K562 (cell line): ENCODE data around the gene SLC2A14. TPM values are rescaled to one million over a fixed set of nuclear protein-coding genes. Genes with fewer than 3 reads are reported as not detected.

ENCODE experiments used
- ATAC-seq: fragments of 200-7000 bp; cut with Tn5 transposase; 3 replicates; pipeline ENCODE4 v1.9.1; 2020; ENCODE audit warnings: moderate library complexity
- BruUV-seq: library from RNA; stranded (reverse); fragments of 400-500 nt; replicated peaks from 2 replicates; lab custom pipeline; 2021; lab: Mats Ljungman, UMichigan
- CTCF ChIA-PET: fragments of 300-600 bp; formaldehyde crosslinking; extraction: SDS; loops from one replicate; lab custom pipeline; 2021; ENCODE audit warnings: low intra/inter-chr PET ratio; lab: Yijun Ruan, JAX
- POLR2A ChIA-PET: fragments of 300-600, 350-650 bp; sonication (Branson Sonifier 250); formaldehyde crosslinking; extraction: SDS; loops from one replicate; lab custom pipeline; 2021; ENCODE audit warnings: antibody characterized with exemption, inconsistent platforms; lab: Yijun Ruan, JAX
- DNase-seq, 4 experiments: peaks; one replicate each; pipeline versions ENCODE4 v3.0.0 to v3.0.0-alpha.2; 2011 to 2018; ENCODE audit warnings: low spot score in 3 of 4, mixed read lengths in 3 of 4; ENCODE audit errors: extremely low read depth in 1 of 4
- FAIRE-seq: peaks from 2 replicates; lab custom pipeline; 2011; peaks lifted over from hg19 to GRCh38; lab: Jason Lieb, UNC
- H2AFZ ChIP-seq: 2 replicates; pipeline ENCODE4 v1.6.0; 2011; ENCODE audit warnings: low read depth, low read length, control low read depth, inconsistent platforms
- H3K27ac ChIP-seq: fragments of 200-600 bp; 3 replicates; pipeline ENCODE4 v1.8.0; 2011; ENCODE audit warnings: low read depth, mild to moderate bottlenecking, control low read depth, inconsistent platforms, low read length, moderate library complexity, mixed read lengths; ENCODE audit errors: extremely low read depth
- H3K27me3 ChIP-seq, 2 experiments: fragments of 300-600 bp in 1 of 2; 2 replicates in 1 of 2; 3 replicates in 1 of 2; pipeline versions ENCODE4 v1.6.0 to v1.8.0; 2011; ENCODE audit warnings: inconsistent platforms in 2 of 2, low read length in 2 of 2, mild to moderate bottlenecking in 1 of 2, mixed read lengths in 1 of 2, moderate library complexity in 1 of 2; ENCODE audit not compliant: control insufficient read depth in 2 of 2, insufficient read depth in 2 of 2
- H3K36me3 ChIP-seq: fragments of 300-600 bp; 3 replicates; pipeline ENCODE4 v1.8.0; 2011; ENCODE audit warnings: mild to moderate bottlenecking, low read length, inconsistent platforms; ENCODE audit not compliant: control insufficient read depth, insufficient read depth
- H3K4me1 ChIP-seq, 2 experiments: fragments of 200-600 bp in 1 of 2; replicated peaks in 1 of 2; 2 replicates in 1 of 2; 3 replicates in 1 of 2; pipeline versions ENCODE4 v1.5.1 to v1.8.0; 2011; ENCODE audit warnings: inconsistent platforms in 2 of 2, low read length in 2 of 2, mild to moderate bottlenecking in 1 of 2, mixed read lengths in 1 of 2, moderate library complexity in 1 of 2; ENCODE audit not compliant: control insufficient read depth in 2 of 2, insufficient read depth in 2 of 2
- H3K4me2 ChIP-seq: 2 replicates; pipeline ENCODE4 v1.6.1; 2011; ENCODE audit warnings: low read length, control low read depth, inconsistent platforms, mixed read lengths; ENCODE audit not compliant: insufficient read depth
- H3K4me3 ChIP-seq: fragments of 200-600 bp; sonication (generic), shearing (Covaris generic); 2 replicates; pipeline ENCODE4 v1.5.1; 2016; ENCODE audit warnings: control low read depth, inconsistent platforms
- H3K79me2 ChIP-seq: fragments of 200-600 bp; 3 replicates; pipeline ENCODE4 v1.8.0; 2011; ENCODE audit warnings: low read length, inconsistent platforms; ENCODE audit not compliant: control insufficient read depth, insufficient read depth
- H3K9ac ChIP-seq, 2 experiments: 2 replicates each; pipeline versions ENCODE4 v1.6.0 to v1.6.1; 2011; ENCODE audit warnings: low read depth in 2 of 2, low read length in 2 of 2, control low read depth in 1 of 2, inconsistent platforms in 1 of 2, mild to moderate bottlenecking in 1 of 2, mixed read lengths in 1 of 2; ENCODE audit not compliant: insufficient read depth in 1 of 2
- H3K9me1 ChIP-seq: one replicate; pipeline ENCODE4 v1.6.0; 2011; ENCODE audit warnings: inconsistent platforms, mild to moderate bottlenecking, low read length, moderate library complexity; ENCODE audit not compliant: control insufficient read depth, insufficient read depth
- H3K9me3 ChIP-seq: replicated peaks from 2 replicates; pipeline ENCODE4 v1.5.1; 2011; ENCODE audit warnings: low read depth, low read length, inconsistent platforms; ENCODE audit not compliant: control insufficient read depth, insufficient read depth
- H4K20me1 ChIP-seq: replicated peaks from 2 replicates; pipeline ENCODE4 v1.6.1; 2011; ENCODE audit warnings: low read length, inconsistent platforms, mixed read lengths; ENCODE audit not compliant: control insufficient read depth, insufficient read depth
- CBFA2T2 ChIP-seq: fragments of 450-650 bp; conservative IDR thresholded peaks from 2 replicates; pipeline ENCODE4 v1.6.1; 2017; ENCODE audit warnings: mild to moderate bottlenecking
- FOXO4 ChIP-seq: fragments of 450-650 bp; formaldehyde crosslinking; IDR thresholded peaks from 2 replicates; pipeline ENCODE4 v1.4.0; 2020; ENCODE audit warnings: mild to moderate bottlenecking, moderate library complexity
- GABPB1 ChIP-seq: sonication (generic); formaldehyde crosslinking; IDR thresholded peaks from 2 replicates; pipeline ENCODE4 v1.8.0; 2022; ENCODE audit warnings: mild to moderate bottlenecking, missing genetic modification reagents
- HNRNPH1 ChIP-seq: fragments of 200-400 bp; formaldehyde crosslinking; optimal IDR thresholded peaks from 2 replicates; pipeline ENCODE3; 2017; ENCODE audit warnings: low read depth, mild to moderate bottlenecking, low read length, moderate library complexity
- KHSRP ChIP-seq: fragments of 450-650 bp; IDR thresholded peaks from 2 replicates; pipeline ENCODE4 v1.6.1; 2017
- NFE2L1 ChIP-seq: fragments of 450-650 bp; IDR thresholded peaks from 2 replicates; pipeline ENCODE4 v1.6.1; 2016; ENCODE audit warnings: missing genetic modification characterization, low read depth, mild to moderate bottlenecking, missing compliant biosample characterization, moderate library complexity, borderline replicate concordance
- NR2C1 ChIP-seq, 2 experiments: fragments of 450-650 bp; IDR thresholded peaks; 2 replicates each; pipeline ENCODE4 v1.6.1; 2017; ENCODE audit warnings: mild to moderate bottlenecking in 2 of 2, antibody characterized with exemption in 1 of 2, inconsistent platforms in 1 of 2, missing compliant biosample characterization in 1 of 2, missing genetic modification characterization in 1 of 2
- PRPF4 ChIP-seq: fragments of 200-400 bp; formaldehyde crosslinking; IDR thresholded peaks from one replicate; pipeline ENCODE4 v1.6.1; 2017; ENCODE audit warnings: low read length, low read depth, mild to moderate bottlenecking; ENCODE audit not compliant: insufficient read depth, poor library complexity, severe bottlenecking
- PYGO2 ChIP-seq: fragments of 450-650 bp; IDR thresholded peaks from 2 replicates; pipeline ENCODE4 v1.6.1; 2016; ENCODE audit warnings: mild to moderate bottlenecking, missing genetic modification characterization, moderate library complexity, missing compliant biosample characterization
- SRSF3 ChIP-seq: fragments of 200-400 bp; formaldehyde crosslinking; IDR thresholded peaks from 2 replicates; pipeline ENCODE4 v1.6.1; 2016; ENCODE audit warnings: mild to moderate bottlenecking, low read length, moderate library complexity; ENCODE audit not compliant: insufficient read depth
- SRSF9 ChIP-seq: fragments of 200-400 bp; formaldehyde crosslinking; IDR thresholded peaks from 2 replicates; pipeline ENCODE4 v1.6.1; 2017; ENCODE audit warnings: low read depth, low read length, borderline replicate concordance
- WGBS: fragments of 100-300 bp; shearing (Covaris generic); methylation state at CpG from one replicate; pipeline ENCODE4 v1.1.6; 2016; ENCODE audit warnings: low coverage, mixed read lengths; ENCODE audit not compliant: insufficient coverage; ENCODE audit errors: missing lambda C conversion rate; 5-methylcytosine and 5-hydroxymethylcytosine counted together
- in situ Hi-C: fragments of 300-500 bp; cut with MboI; formaldehyde crosslinking; loops from 4 replicates; pipeline ENCODE4 v1.15.0; 2018; ENCODE audit warnings: inconsistent platforms, mixed read lengths
- intact Hi-C: fragments of 100-400 bp; cut with micrococcal nuclease; formaldehyde crosslinking; loops from 2 replicates; pipeline ENCODE4 v1.14.2; 2022
- polyA plus RNA-seq, 8 experiments: library from polyadenylated mRNA; depleted of rRNA in 4 of 8; stranded (reverse) in 5 of 8; unstranded in 3 of 8; fragments of >200 nt; fragmentation: Nextera tagmentation in 2 of 8; fragmentation: Illumina TruSeq in 1 of 8; extraction: Ambion mirVana in 2 of 8; extraction: Trizol in 1 of 8; gene quantifications; 2 replicates each; pipeline versions ENCODE4 v1.2.1 to v1.2.3, GENCODE V29; 2011 to 2014; ENCODE audit warnings: inconsistent platforms in 1 of 8, missing spikeins in 1 of 8
- total RNA-seq, 7 experiments: library from RNA; depleted of rRNA in 6 of 7; stranded (reverse); fragments of >200 nt in 6 of 7; fragmentation: Illumina TruSeq in 2 of 7; extraction: Trizol in 2 of 7; gene quantifications; 2 replicates each; pipeline versions ENCODE4 v1.2.1 to v1.2.3, GENCODE V29; 2011 to 2021; ENCODE audit warnings: low replicate concordance in 1 of 7
- TF ChIP-seq, protein P1 (sequence below), 2 experiments: fragments of 450-650 bp in 1 of 2; sonication (generic) in 1 of 2; formaldehyde crosslinking; conservative IDR thresholded peaks; 2 replicates each; pipeline versions ENCODE4 v1.4.0 to v1.8.1; 2020 to 2022; ENCODE audit warnings: mild to moderate bottlenecking in 1 of 2, missing genetic modification reagents in 1 of 2
- TF ChIP-seq, protein P2 (sequence below): conservative IDR thresholded peaks from 2 replicates; pipeline ENCODE4 v1.6.1; 2011; ENCODE audit warnings: low read depth, mild to moderate bottlenecking, low read length; ENCODE audit not compliant: control insufficient read depth

The SLC2A14 gene
- total and polyA plus RNA-seq, 9 of the 15 experiments (the other 6 are each of a cell fraction or from before 2014, with no cell fraction given), result 0.13 to 8.9 (median 4.8) TPM; not detected in 1

- Histone ChIP-seq H3K9ac (no peak overlapping the region), H3K9me3 (no peaks in the 10 kb centered on the region), H2AFZ (no peak overlapping the region), H4K20me1 (no peaks in the 10 kb centered on the region), H3K4me2 (no peak overlapping the region), H3K27me3 (no peaks in the 10 kb centered on the region), H3K4me3 (no peak overlapping the region), H3K4me1 (no peaks in the 10 kb centered on the region), H3K36me3 (no peaks in the 10 kb centered on the region), H3K9me1 (no peaks in the 10 kb centered on the region), H3K27ac (no peak overlapping the region), H3K79me2 (no peaks in the 10 kb centered on the region)
- ChIA-PET POLR2A (interaction anchor here (1.3 kb wide), 1 partner anchor 101 kb away, joined by 4 read pairs; no protein-coding TSS in a partner anchor), CTCF (no interaction called here)
- no TSS peak for BruUV-seq
- whole genome bisulfite sequencing, result 64% methylated on average over 3 of the region's 3 CpGs
- no peak for FAIRE-seq
- no peak for ATAC-seq
- TF ChIP-seq SRSF9 (no peak), HNRNPH1 (no peak)
- TF ChIP-seq, protein P1, sequence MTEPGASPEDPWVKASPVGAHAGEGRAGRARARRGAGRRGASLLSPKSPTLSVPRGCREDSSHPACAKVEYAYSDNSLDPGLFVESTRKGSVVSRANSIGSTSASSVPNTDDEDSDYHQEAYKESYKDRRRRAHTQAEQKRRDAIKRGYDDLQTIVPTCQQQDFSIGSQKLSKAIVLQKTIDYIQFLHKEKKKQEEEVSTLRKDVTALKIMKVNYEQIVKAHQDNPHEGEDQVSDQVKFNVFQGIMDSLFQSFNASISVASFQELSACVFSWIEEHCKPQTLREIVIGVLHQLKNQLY (CRISPR knock-in tag; conservative IDR thresholded peaks at IDR 0.05), result no peak
- intact Hi-C loops (no loop called here), in situ Hi-C loops (no loop called here)
- DNase-seq, result no peak
Observed at GRCh38 chr12:7879246-7879645, 6.5 kb upstream of the SLC2A14 start.

DNA sequence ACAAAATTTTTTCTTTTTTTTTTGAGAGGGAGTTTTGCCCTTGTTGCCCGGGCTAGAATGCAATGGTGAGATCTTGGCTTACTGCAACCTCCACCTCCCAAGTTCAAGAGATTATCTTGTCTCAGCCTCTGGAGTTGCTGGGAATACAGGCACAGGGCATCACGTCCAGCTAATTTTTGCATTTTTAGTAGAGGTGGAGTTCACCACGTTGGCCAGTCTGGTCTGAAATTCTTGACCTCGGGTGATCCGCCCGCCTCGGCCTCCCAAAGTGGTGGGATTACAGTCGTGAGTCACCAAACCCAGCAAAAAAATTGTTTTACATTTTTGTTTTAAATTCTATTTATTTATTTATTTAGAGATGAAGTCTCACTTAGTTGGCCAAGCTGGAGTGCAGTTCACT is 4.7 kb upstream of the SLC2A14 start:
- Histone ChIP-seq H3K36me3 (no peaks in the 10 kb centered on the region), H3K4me1 (peaks cover 0 to 6% of the 10 kb centered on the region in 2 experiments; a peak in 2 of 5 replicates), H2AFZ (no peak overlapping the region), H3K4me3 (no peak overlapping the region), H3K9me1 (no peaks in the 10 kb centered on the region), H3K27ac (no peak overlapping the region), H4K20me1 (no peaks in the 10 kb centered on the region), H3K9me3 (no peaks in the 10 kb centered on the region), H3K9ac (no peak overlapping the region), H3K4me2 (no peak overlapping the region), H3K79me2 (no peaks in the 10 kb centered on the region), H3K27me3 (no peaks in the 10 kb centered on the region)
- intact Hi-C loops, result no loop called here
- no TSS peak for BruUV-seq
- POLR2A ChIA-PET, result no interaction called here
- WGBS, result 46% methylated on average over 7 of the region's 8 CpGs
- FAIRE-seq (no peak), DNase-seq (no peak), ATAC-seq (no peak)
- in situ Hi-C loops, result no loop called here
- CTCF ChIA-PET, result no interaction called here
- TF ChIP-seq PRPF4 (no peak), FOXO4 (CRISPR knock-in tag) (no peak), NR2C1 (IDR thresholded peaks at IDR 0.05) (no peak), NR2C1 (tag; IDR thresholded peaks at IDR 0.05) (no peak), PYGO2 (no peak), NFE2L1 (no peak), CBFA2T2 (no peak), SRSF3 (no peak), KHSRP (no peak), GABPB1 (no peak)
- TF ChIP-seq, protein P2, sequence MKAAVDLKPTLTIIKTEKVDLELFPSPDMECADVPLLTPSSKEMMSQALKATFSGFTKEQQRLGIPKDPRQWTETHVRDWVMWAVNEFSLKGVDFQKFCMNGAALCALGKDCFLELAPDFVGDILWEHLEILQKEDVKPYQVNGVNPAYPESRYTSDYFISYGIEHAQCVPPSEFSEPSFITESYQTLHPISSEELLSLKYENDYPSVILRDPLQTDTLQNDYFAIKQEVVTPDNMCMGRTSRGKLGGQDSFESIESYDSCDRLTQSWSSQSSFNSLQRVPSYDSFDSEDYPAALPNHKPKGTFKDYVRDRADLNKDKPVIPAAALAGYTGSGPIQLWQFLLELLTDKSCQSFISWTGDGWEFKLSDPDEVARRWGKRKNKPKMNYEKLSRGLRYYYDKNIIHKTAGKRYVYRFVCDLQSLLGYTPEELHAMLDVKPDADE, result no peak
